Activated CD4-positive, alpha-beta T cell treated with anti-CD3 and anti-CD28 coated beads for 36 hours (primary cell): Measurements from ENCODE around the gene C11orf24. TPM values are rescaled to one million over a fixed set of nuclear protein-coding genes. Genes with fewer than 3 reads are reported as not detected.
"Not testable (repeated sequence)": the region's sequence is repeated elsewhere in the genome, so short reads cannot be mapped to it uniquely, and the experiment has no call there.

Experiments
- ATAC-seq: fragments of 200-7000 bp; cut with Tn5 transposase; one replicate; pipeline ENCODE4 v1.10.0; 2021; ENCODE audit warnings: mild to moderate bottlenecking, moderate library complexity
- CTCF ChIA-PET: fragments of 350-600 bp; sonication (Branson Sonifier 250); formaldehyde crosslinking; loops from one replicate; lab custom pipeline; 2021; ENCODE audit warnings: antibody characterized with exemption; lab: Charles Lee
- POLR2A ChIA-PET: fragments of 350-600 bp; sonication (Branson Sonifier 250); formaldehyde crosslinking; loops from one replicate; lab custom pipeline; 2021; ENCODE audit warnings: antibody characterized with exemption, inconsistent platforms; lab: Charles Lee
- DNase-seq: peaks from one replicate; pipeline ENCODE4 v3.0.0-alpha.2; 2020
- H3K27ac Mint-ChIP-seq: one replicate; pipeline ENCODE4 v1.8.0; 2021; ENCODE audit warnings: mixed read lengths
- H3K27me3 Mint-ChIP-seq: one replicate; pipeline ENCODE4 v1.8.0; 2021; ENCODE audit warnings: mixed read lengths
- H3K36me3 Mint-ChIP-seq: one replicate; pipeline ENCODE4 v1.8.0; 2021; ENCODE audit warnings: low read depth, mixed read lengths
- H3K4me1 Mint-ChIP-seq: one replicate; pipeline ENCODE4 v1.8.0; 2021; ENCODE audit warnings: mixed read lengths
- H3K4me3 Mint-ChIP-seq: one replicate; pipeline ENCODE4 v1.8.0; 2021; ENCODE audit warnings: mild to moderate bottlenecking, moderate library complexity, mixed read lengths
- H3K9me3 Mint-ChIP-seq: one replicate; pipeline ENCODE4 v1.8.0; 2021; ENCODE audit warnings: low read depth, mixed read lengths
- intact Hi-C, 2 experiments: fragments of 100-400 bp; cut with DNase I in 1 of 2; cut with micrococcal nuclease in 1 of 2; formaldehyde crosslinking; loops; one replicate each; pipeline versions ENCODE4 v1.14.2 to v1.15.1; 2022 to 2024; cut with DNase I, micrococcal nuclease
- total RNA-seq, 2 experiments: library from RNA; stranded (reverse); gene quantifications; one replicate each; pipeline ENCODE4 v1.2.3, GENCODE V29; 2021

The C11orf24 gene
- total RNA-seq, 2 experiments from 2014 or later: 29.4 to 37.4 TPM

DNA sequence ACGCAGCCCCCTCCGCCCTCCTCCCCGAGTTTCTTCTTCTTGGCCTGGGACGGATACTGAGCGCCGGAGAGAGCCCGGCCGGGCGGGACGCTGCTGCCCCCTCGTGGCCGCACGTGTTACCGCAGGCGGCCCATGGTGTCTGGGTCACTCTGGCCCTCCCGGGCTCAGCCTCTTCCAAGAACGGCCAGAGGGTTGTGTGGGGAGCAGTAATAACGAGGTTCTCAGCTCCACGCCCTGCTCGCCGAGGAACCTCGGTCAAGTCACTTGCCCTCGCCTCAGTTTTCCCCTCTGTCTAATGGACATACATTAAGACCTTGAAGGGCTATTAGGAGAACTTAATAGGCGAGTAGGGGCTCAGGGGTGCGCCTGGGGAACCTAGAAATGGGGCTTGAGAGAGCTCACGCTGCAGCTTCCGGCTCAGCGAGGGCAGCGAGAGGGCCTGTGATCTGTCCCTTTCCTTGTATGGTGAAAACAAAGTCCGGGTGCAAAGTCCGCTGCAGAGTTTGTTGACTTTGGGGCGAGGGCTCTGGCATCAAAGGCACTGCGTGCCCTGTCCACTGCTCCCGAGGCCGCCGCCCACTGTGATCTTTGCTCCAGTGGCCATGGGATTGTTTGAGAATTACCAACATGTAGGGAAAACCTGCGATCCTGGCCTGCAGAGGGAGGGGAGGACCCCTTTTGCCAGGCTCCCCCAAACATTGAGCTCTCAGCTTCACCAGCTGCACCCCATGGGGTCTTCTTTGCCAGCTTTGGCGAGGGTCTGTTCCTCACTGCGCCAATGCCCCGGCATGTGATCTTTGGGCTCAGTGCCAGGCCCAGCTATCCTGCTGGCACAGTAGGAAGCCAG is 26.3 kb upstream of the C11orf24 start:
- no peak overlapping the region for H3K27ac Mint-ChIP-seq
- H3K4me3 Mint-ChIP-seq: no peak overlapping the region
- CTCF ChIA-PET: interaction anchor here (0.7 to 5.8 kb wide), 15 partner anchors 8 to 146 kb away, joined by 3 to 110 read pairs (median 4); partner anchors contain the start of gene C11orf24
- DNase-seq: peak; percentile 83
- H3K27me3 Mint-ChIP-seq: no peaks in the 10 kb centered on the region
- intact Hi-C loops: loop anchor here (1.0 kb wide), 3 partner anchors 27 to 89 kb away; partner anchors contain the start of gene C11orf24 (in 1 of the 2)
- H3K4me1 Mint-ChIP-seq: no peaks in the 10 kb centered on the region
- POLR2A ChIA-PET: no interaction called here
- ATAC-seq: peak; percentile 98
- no peaks in the 10 kb centered on the region for H3K9me3 Mint-ChIP-seq
- no peaks in the 10 kb centered on the region for H3K36me3 Mint-ChIP-seq

- Mint-ChIP-seq H3K27me3 (no peaks in the 10 kb centered on the region), H3K4me1 (no peaks in the 10 kb centered on the region), H3K4me3 (no peak overlapping the region), H3K36me3 (no peaks in the 10 kb centered on the region), H3K9me3 (no peaks in the 10 kb centered on the region), H3K27ac (no peak overlapping the region)
- CTCF ChIA-PET: interaction anchor here (0.5 to 5.8 kb wide), 13 partner anchors 10 to 215 kb away, joined by 3 to 110 read pairs (median 4); partner anchors contain the start of gene C11orf24
- no peak for DNase-seq
- POLR2A ChIA-PET: no interaction called here
- intact Hi-C loops: loop anchor here (1.0 kb wide), 3 partner anchors 26 to 88 kb away; partner anchors contain the start of gene C11orf24 (in 1 of the 2)
- ATAC-seq: no peak
These were observed 25.7 kb upstream of the C11orf24 start for GRCh38 chr11:68297494-68297811.

DNA sequence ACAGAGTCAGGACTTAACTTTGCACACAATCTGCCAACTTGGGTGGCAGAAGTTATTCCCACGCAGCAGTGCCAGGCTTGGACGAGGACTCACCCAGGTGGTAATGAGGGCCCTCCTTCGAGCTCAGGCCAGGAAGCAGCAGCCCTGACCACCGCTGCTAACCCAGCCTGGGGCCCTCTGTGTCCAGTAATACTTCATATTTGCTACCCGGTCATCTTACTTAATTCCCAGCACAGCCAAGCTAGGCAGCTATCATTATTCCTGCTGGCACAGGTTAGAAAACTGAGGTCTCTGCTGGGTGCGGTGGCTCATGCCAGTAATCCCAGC is 25.2 kb upstream of the C11orf24 start:
- no peak overlapping the region for H3K4me3 Mint-ChIP-seq
- ATAC-seq (no peak), DNase-seq (no peak)
- H3K36me3 Mint-ChIP-seq: no peaks in the 10 kb centered on the region
- no peak overlapping the region for H3K27ac Mint-ChIP-seq
- H3K4me1 Mint-ChIP-seq: no peaks in the 10 kb centered on the region
- no peaks in the 10 kb centered on the region for H3K27me3 Mint-ChIP-seq
- POLR2A ChIA-PET: no interaction called here
- H3K9me3 Mint-ChIP-seq: no peaks in the 10 kb centered on the region
- CTCF ChIA-PET: interaction anchor here (0.5 to 5.8 kb wide), 13 partner anchors 9 to 214 kb away, joined by 3 to 110 read pairs (median 4); partner anchors contain the start of gene C11orf24
- intact Hi-C loops: loop anchor here (1.0 kb wide), 3 partner anchors 26 to 88 kb away; partner anchors contain the start of gene C11orf24 (in 1 of the 2)

DNA sequence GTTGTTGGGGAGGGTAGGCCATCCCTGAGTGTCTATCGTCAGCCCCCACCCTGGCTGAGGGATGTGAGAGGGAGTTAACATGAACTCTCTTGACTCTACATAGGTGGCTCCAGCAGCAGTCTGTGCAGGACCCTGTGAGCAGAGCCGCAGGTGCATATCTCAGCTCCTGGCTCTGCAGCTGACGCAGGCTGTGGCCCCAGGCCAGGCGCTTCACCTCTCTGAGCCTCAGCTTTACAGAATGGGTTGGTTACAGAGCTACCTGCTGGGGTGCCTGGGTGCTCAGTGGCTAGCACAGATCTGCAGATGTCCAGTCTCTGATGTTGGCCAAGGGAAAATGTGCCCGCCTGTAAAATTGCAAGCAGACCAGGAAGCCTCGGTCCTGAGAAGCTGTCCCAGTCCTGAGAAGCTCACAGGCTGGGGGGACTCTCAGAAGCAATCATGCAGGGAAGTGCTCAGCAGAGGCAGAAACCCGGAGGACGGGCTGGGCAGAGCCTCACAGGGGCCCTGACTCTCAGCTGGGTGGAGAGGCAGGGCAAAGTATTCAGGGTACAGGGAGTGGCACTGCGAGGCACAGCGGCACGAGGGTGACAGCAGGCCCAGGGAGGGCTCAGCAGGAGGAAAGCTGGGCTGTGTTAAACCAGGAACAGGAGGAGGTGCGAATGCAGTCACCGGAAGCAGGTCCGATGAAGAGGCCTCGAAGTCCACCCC is 24.7 kb upstream of the C11orf24 start:
- CTCF ChIA-PET: interaction anchor here (0.7 to 5.8 kb wide), 12 partner anchors 17 to 214 kb away, joined by 3 to 110 read pairs (median 4); partner anchors contain the start of gene C11orf24
- intact Hi-C loops: loop anchor here (1.0 kb wide), 3 partner anchors 25 to 87 kb away; partner anchors contain the start of gene C11orf24 (in 1 of the 2)
- H3K27me3 Mint-ChIP-seq: no peaks in the 10 kb centered on the region
- H3K36me3 Mint-ChIP-seq: no peaks in the 10 kb centered on the region
- DNase-seq (no peak), ATAC-seq (no peak)
- H3K4me1 Mint-ChIP-seq: no peaks in the 10 kb centered on the region
- no peaks in the 10 kb centered on the region for H3K9me3 Mint-ChIP-seq
- no peak overlapping the region for H3K4me3 Mint-ChIP-seq
- H3K27ac Mint-ChIP-seq: no peak overlapping the region
- POLR2A ChIA-PET: no interaction called here

- no peak overlapping the region for H3K27ac Mint-ChIP-seq
- intact Hi-C loops: no loop called here
- H3K4me1 Mint-ChIP-seq: no peaks in the 10 kb centered on the region
- no peaks in the 10 kb centered on the region for H3K36me3 Mint-ChIP-seq
- ChIA-PET POLR2A (no interaction called here), CTCF (interaction anchor here (0.8 to 5.8 kb wide), 7 partner anchors 18 to 87 kb away, joined by 3 to 110 read pairs (median 4); partner anchors contain the start of gene C11orf24)
- DNase-seq (no peak), ATAC-seq (no peak)
- H3K4me3 Mint-ChIP-seq: no peak overlapping the region
- H3K27me3 Mint-ChIP-seq: no peaks in the 10 kb centered on the region
- no peaks in the 10 kb centered on the region for H3K9me3 Mint-ChIP-seq
These were observed 24.2 kb upstream of the C11orf24 start for GRCh38 chr11:68295940-68296339.

- Mint-ChIP-seq H3K9me3 (no peaks in the 10 kb centered on the region), H3K4me3 (no peak overlapping the region), H3K27me3 (no peaks in the 10 kb centered on the region), H3K4me1 (no peaks in the 10 kb centered on the region), H3K27ac (no peak overlapping the region), H3K36me3 (no peaks in the 10 kb centered on the region)
- DNase-seq: no peak
- POLR2A ChIA-PET: no interaction called here
- CTCF ChIA-PET: interaction anchor here (0.8 to 5.8 kb wide), 5 partner anchors 18 to 43 kb away, joined by 3 to 110 read pairs (median 3); partner anchors contain the start of gene C11orf24
- intact Hi-C loops: no loop called here
- ATAC-seq: no peak
These were observed 23.5 kb upstream of the C11orf24 start for GRCh38 chr11:68295271-68295670.

DNA sequence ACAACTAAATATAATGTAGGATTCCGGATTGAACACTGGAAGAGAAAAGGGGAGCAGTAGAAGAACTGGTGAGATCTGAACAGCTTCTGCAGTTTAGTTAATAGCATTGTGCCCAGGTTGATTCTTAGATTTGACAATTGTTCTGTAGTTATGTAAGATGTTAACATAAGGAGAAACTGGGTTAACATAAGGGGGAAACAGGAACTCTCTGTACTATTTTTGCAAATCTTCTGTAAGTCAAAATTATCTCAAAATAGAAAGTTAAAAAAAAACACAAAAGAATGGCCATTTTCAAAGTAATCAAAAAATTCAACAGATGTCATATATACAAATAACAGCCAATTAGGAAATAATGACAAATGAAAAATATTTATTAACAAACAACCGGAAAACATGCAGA is 21.9 kb upstream of the C11orf24 start:
- no peak for DNase-seq
- Mint-ChIP-seq H3K4me3 (no peak overlapping the region), H3K27ac (no peak overlapping the region), H3K36me3 (no peaks in the 10 kb centered on the region), H3K9me3 (peaks cover 2% of the 10 kb centered on the region), H3K27me3 (no peaks in the 10 kb centered on the region), H3K4me1 (no peaks in the 10 kb centered on the region)
- ChIA-PET POLR2A (no interaction called here), CTCF (interaction anchor here (0.6 to 0.8 kb wide), 2 partner anchors 27 to 42 kb away, joined by 4 read pairs; no protein-coding TSS in a partner anchor)
- intact Hi-C loops: no loop called here
- ATAC-seq: no peak

DNA sequence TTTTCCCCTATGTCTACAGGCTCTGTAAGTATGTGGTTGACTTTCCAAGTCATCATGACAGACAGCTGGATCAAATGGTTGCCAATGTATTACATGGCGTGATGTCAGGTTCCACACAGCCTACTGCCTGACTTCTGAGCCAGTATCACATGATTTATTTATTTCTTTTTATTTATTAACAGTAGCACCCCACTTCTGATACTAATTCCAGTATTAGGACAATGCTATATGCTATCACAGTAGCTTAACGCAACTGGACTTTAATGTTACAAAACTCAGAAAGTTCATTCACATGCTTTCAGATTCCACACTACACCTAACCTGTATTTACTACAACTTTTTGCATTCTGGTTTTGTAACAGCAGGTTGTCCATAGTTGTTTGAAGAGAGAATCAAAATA is 17.7 kb upstream of the C11orf24 start:
- CTCF ChIA-PET: interaction anchor here (1.2 kb wide), 3 partner anchors 9 to 32 kb away, joined by 3 to 8 read pairs (median 4); partner anchors contain the start of gene C11orf24
- intact Hi-C loops: no loop called here

DNA sequence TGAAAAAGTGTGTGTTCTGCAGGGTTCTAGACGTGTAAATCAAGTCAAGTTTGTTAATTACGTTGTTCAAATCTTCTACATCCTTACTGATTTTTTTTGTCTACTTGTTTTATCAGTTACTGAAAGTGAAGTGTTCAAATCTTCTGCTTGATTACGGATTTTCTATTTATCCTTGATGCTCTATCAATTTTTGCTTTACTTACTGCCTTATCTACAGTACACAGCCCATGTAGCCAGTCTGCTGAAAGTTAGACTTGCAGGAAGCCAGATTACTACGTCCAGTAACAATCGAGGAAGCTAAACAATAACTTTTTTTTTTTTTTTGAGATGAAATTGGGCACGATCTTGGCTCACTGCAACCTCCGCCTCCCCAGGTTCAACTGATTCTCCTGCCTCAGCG is 15.6 kb upstream of the C11orf24 start:
- POLR2A ChIA-PET: no interaction called here
- H3K27ac Mint-ChIP-seq: no peak overlapping the region
- H3K9me3 Mint-ChIP-seq: peaks cover 2% of the 10 kb centered on the region
- ATAC-seq: no peak
- CTCF ChIA-PET: interaction anchor here (1.3 to 1.9 kb wide), 2 partner anchors 11 to 17 kb away, joined by 3 to 8 read pairs; no protein-coding TSS in a partner anchor
- intact Hi-C loops: no loop called here
- peaks cover 9% of the 10 kb centered on the region for H3K4me1 Mint-ChIP-seq
- no peak for DNase-seq
- no peak overlapping the region for H3K4me3 Mint-ChIP-seq
- peaks cover 10% of the 10 kb centered on the region for H3K27me3 Mint-ChIP-seq
- no peaks in the 10 kb centered on the region for H3K36me3 Mint-ChIP-seq

More for the DNA sequence above, 17.7 kb upstream of the C11orf24 start:
- Mint-ChIP-seq H3K4me1 (no peaks in the 10 kb centered on the region), H3K27me3 (peaks cover 1% of the 10 kb centered on the region), H3K27ac (no peak overlapping the region), H3K9me3 (peaks cover 2% of the 10 kb centered on the region), H3K4me3 (no peak overlapping the region), H3K36me3 (no peaks in the 10 kb centered on the region)
- no peak for ATAC-seq
- POLR2A ChIA-PET: no interaction called here
- DNase-seq: no peak

DNA sequence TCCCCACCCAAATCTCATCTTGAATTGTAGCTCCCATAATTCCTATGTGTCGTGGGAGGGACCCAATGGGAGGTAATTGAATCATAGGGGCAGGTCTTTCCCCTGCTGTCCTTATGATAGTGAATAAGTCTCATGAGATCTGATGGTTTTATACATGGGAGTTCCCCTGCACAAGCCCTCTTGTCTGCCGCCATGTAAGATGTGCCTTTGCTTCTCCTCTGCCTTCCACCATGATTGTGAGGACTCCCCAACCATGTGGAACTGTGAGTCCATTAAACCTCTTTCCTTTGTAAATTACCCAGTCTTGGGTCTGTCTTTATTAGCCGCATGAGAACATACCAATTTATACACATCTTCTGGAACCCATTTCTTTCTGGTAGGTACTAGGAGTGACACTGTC is 12.8 kb upstream of the C11orf24 start:
- H3K4me3 Mint-ChIP-seq, H3K27ac Mint-ChIP-seq, POLR2A ChIA-PET, H3K9me3 Mint-ChIP-seq, intact Hi-C loops, H3K36me3 Mint-ChIP-seq, ATAC-seq, H3K27me3 Mint-ChIP-seq, DNase-seq: not testable (repeated sequence)
- peaks cover 23% of the 10 kb centered on the region for H3K4me1 Mint-ChIP-seq
- CTCF ChIA-PET: interaction anchor here (1.1 kb wide), 1 partner anchor 27 kb away, joined by 3 read pairs; no protein-coding TSS in a partner anchor

GRCh38 chr11:68282861-68283230 is 11.1 kb upstream of the C11orf24 start:
- ATAC-seq: no peak
- peak overlapping the region; percentile 81 for H3K27ac Mint-ChIP-seq
- DNase-seq: no peak
- H3K4me3 Mint-ChIP-seq: peak overlapping the region; percentile 50
- CTCF ChIA-PET: interaction anchor here (0.8 to 1.0 kb wide), 2 partner anchors 25 to 160 kb away, joined by 3 to 4 read pairs; no protein-coding TSS in a partner anchor
- H3K4me1 Mint-ChIP-seq: peaks cover 24% of the 10 kb centered on the region
- intact Hi-C loops: loop anchor here in 1 of 2 experiments (1.0 kb wide), 1 partner anchor 11 kb away; no protein-coding TSS in a partner anchor
- no peaks in the 10 kb centered on the region for H3K36me3 Mint-ChIP-seq
- POLR2A ChIA-PET: interaction anchor here (1.0 kb wide), 1 partner anchor 11 kb away, joined by 3 read pairs; the partner anchor contains the start of gene C11orf24
- H3K9me3 Mint-ChIP-seq: no peaks in the 10 kb centered on the region
- H3K27me3 Mint-ChIP-seq: peaks cover 10% of the 10 kb centered on the region
